Testis (tissue), 2 donors: ENCODE measurements around the gene KIF1B.
A peak's percentile ranks its signal among the peaks of the same experiment; 100 is the strongest.
"Not testable (repeated sequence)": the region's sequence is repeated elsewhere in the genome, so short reads cannot be mapped to it uniquely, and the experiment has no call there.

Experiments
- POLR2A ChIP-seq: fragments of 450-650 bp; IDR thresholded peaks from one replicate; pipeline ENCODE4 v1.6.1; 2017; ENCODE audit warnings: antibody characterized with exemption, mild to moderate bottlenecking, moderate library complexity
- TF ChIP-seq, protein P1 (sequence below), 3 experiments: fragments of 450-650 bp in 2 of 3; fragments of 200-600 bp in 1 of 3; sonication (generic) in 1 of 3; IDR thresholded peaks; one replicate each; pipeline ENCODE4 v1.5.1; 2016 to 2019; ENCODE audit warnings: antibody characterized with exemption in 3 of 3, mild to moderate bottlenecking in 2 of 3, moderate library complexity in 1 of 3

DNA sequence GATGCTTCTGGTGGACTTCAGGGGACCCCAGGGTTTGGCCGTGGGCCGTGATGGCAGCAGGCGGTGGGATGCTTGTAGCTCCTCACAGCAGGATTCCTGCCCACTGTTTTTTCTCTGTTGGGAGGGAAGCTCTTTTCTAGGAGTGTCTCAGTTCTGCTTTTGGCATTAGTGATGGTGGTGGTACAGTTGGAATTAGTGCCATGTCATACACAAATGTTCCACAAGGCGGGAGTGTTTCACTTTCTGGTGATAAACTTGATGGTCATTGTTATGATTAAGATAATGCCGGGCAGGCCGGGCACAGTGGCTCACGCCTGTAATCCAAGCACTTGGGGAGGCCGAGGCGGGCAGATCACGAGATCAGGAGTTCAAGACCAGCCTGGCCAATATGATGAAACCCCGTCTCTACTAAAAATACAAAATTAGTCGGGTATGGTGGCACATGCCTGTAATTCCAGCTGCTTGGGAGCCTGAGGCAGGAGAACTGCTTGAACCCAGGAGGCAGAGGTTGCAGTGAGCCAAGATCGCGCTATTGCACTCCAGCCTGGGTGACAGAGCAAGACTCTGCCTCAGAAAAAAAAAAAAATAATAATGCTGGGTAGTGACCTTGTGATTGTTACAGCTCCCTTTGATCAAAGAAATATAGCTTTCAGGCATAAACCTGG is 167.1 kb downstream of the KIF1B start:
- TF ChIP-seq POLR2A, result not testable (repeated sequence)
- TF ChIP-seq, protein P1, sequence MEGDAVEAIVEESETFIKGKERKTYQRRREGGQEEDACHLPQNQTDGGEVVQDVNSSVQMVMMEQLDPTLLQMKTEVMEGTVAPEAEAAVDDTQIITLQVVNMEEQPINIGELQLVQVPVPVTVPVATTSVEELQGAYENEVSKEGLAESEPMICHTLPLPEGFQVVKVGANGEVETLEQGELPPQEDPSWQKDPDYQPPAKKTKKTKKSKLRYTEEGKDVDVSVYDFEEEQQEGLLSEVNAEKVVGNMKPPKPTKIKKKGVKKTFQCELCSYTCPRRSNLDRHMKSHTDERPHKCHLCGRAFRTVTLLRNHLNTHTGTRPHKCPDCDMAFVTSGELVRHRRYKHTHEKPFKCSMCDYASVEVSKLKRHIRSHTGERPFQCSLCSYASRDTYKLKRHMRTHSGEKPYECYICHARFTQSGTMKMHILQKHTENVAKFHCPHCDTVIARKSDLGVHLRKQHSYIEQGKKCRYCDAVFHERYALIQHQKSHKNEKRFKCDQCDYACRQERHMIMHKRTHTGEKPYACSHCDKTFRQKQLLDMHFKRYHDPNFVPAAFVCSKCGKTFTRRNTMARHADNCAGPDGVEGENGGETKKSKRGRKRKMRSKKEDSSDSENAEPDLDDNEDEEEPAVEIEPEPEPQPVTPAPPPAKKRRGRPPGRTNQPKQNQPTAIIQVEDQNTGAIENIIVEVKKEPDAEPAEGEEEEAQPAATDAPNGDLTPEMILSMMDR (IDR thresholded peaks at IDR 0.05), result peak; percentile 76 to 91 (median 89)
